HepG2 (cell line): ENCODE results near the gene MEX3A. TPM values are rescaled to one million over a fixed set of nuclear protein-coding genes. Genes with fewer than 3 reads are reported as not detected.

Source experiments
- CBX1 ChIP-seq: IDR thresholded peaks from one replicate; pipeline ENCODE4 v1.6.1; 2016; ENCODE audit warnings: antibody characterized with exemption, low read depth
- CEBPG ChIP-seq: IDR thresholded peaks from 2 replicates; pipeline ENCODE4 v1.6.1; 2016
- DNMT1 ChIP-seq: sonication (generic); formaldehyde crosslinking; IDR thresholded peaks from 2 replicates; pipeline ENCODE4 v1.5.1; 2020; ENCODE audit warnings: mild to moderate bottlenecking, missing genetic modification reagents
- EZH2 ChIP-seq: conservative IDR thresholded peaks from 2 replicates; pipeline ENCODE4 v1.6.1; 2012; ENCODE audit warnings: mild to moderate bottlenecking, low read depth, low read length, moderate library complexity
- FLYWCH1 ChIP-seq: sonication (generic); formaldehyde crosslinking; IDR thresholded peaks from 2 replicates; pipeline ENCODE4 v1.8.1; 2023; ENCODE audit warnings: mild to moderate bottlenecking, missing genetic modification reagents
- HMGXB4 ChIP-seq, 2 experiments: sonication (generic) in 1 of 2; formaldehyde crosslinking in 1 of 2; IDR thresholded peaks; 2 replicates each; pipeline versions ENCODE4 v1.4.0 to v1.6.1; 2018 to 2020; ENCODE audit warnings: missing genetic modification reagents in 2 of 2, borderline replicate concordance in 1 of 2, low read depth in 1 of 2, mild to moderate bottlenecking in 1 of 2, missing biosample characterization in 1 of 2
- MAF1 ChIP-seq: sonication (generic); formaldehyde crosslinking; IDR thresholded peaks from 2 replicates; pipeline ENCODE4 v1.5.0; 2020; ENCODE audit warnings: missing genetic modification reagents, borderline replicate concordance
- MBNL3 ChIP-seq: fragments of 250-450 bp; sonication (Bioruptor Pico); conservative IDR thresholded peaks from 2 replicates; pipeline ENCODE4 v1.8.0; 2022; ENCODE audit warnings: mild to moderate bottlenecking, inconsistent platforms
- PBX3 ChIP-seq: sonication (generic); formaldehyde crosslinking; IDR thresholded peaks from 2 replicates; pipeline ENCODE4 v1.8.1; 2023; ENCODE audit warnings: missing genetic modification reagents, inconsistent platforms, borderline replicate concordance
- RBAK ChIP-seq: sonication (generic); formaldehyde crosslinking; IDR thresholded peaks from 2 replicates; pipeline ENCODE4 v1.5.1; 2020; ENCODE audit warnings: mild to moderate bottlenecking, missing genetic modification reagents
- RXRA ChIP-seq: sonication (generic); formaldehyde crosslinking; IDR thresholded peaks from 2 replicates; pipeline ENCODE4 v1.5.1; 2020; ENCODE audit warnings: missing genetic modification reagents
- SNAPC5 ChIP-seq: sonication (generic); formaldehyde crosslinking; IDR thresholded peaks from 2 replicates; pipeline ENCODE4 v1.8.1; 2023; ENCODE audit warnings: mild to moderate bottlenecking, missing genetic modification reagents, borderline replicate concordance
- ZC3H4 ChIP-seq: sonication (generic); formaldehyde crosslinking; IDR thresholded peaks from 2 replicates; pipeline ENCODE4 v1.4.0; 2020; ENCODE audit warnings: missing genetic modification reagents, borderline replicate concordance
- ZFP36L2 ChIP-seq: sonication (generic); formaldehyde crosslinking; IDR thresholded peaks from 2 replicates; pipeline ENCODE4 v1.4.0; 2020; ENCODE audit warnings: missing genetic modification reagents
- ZNF101 ChIP-seq: sonication (generic); formaldehyde crosslinking; IDR thresholded peaks from 2 replicates; pipeline ENCODE4 v1.4.0; 2020; ENCODE audit warnings: mild to moderate bottlenecking, low read depth, missing genetic modification reagents, borderline replicate concordance
- ZNF446 ChIP-seq: sonication (generic); formaldehyde crosslinking; IDR thresholded peaks from 2 replicates; pipeline ENCODE4 v1.5.0; 2020; ENCODE audit warnings: mild to moderate bottlenecking, missing genetic modification reagents
- ZNF710 ChIP-seq: sonication (generic); formaldehyde crosslinking; IDR thresholded peaks from 2 replicates; pipeline ENCODE4 v1.5.0; 2020; ENCODE audit warnings: mild to moderate bottlenecking, missing genetic modification reagents, borderline replicate concordance
- ZNF740 ChIP-seq: sonication (generic); formaldehyde crosslinking; IDR thresholded peaks from 2 replicates; pipeline ENCODE4 v1.4.0; 2020; ENCODE audit warnings: missing genetic modification reagents
- ZNF749 ChIP-seq: sonication (generic); formaldehyde crosslinking; IDR thresholded peaks from 2 replicates; pipeline ENCODE4 v1.8.0; 2022; ENCODE audit warnings: mild to moderate bottlenecking, missing genetic modification reagents, moderate library complexity, borderline replicate concordance
- ZNF781 ChIP-seq: sonication (generic); formaldehyde crosslinking; IDR thresholded peaks from 2 replicates; pipeline ENCODE4 v1.5.1; 2020; ENCODE audit warnings: borderline replicate concordance, mild to moderate bottlenecking, missing genetic modification reagents; ENCODE audit errors: not compliant biosample characterization
- ZNF784 ChIP-seq: sonication (generic); formaldehyde crosslinking; IDR thresholded peaks from 2 replicates; pipeline ENCODE4 v1.5.1; 2020; ENCODE audit warnings: missing genetic modification reagents, mild to moderate bottlenecking, borderline replicate concordance
- ZNF841 ChIP-seq: sonication (generic); formaldehyde crosslinking; IDR thresholded peaks from 2 replicates; pipeline ENCODE4 v1.8.1; 2023; ENCODE audit warnings: missing genetic modification reagents, borderline replicate concordance
- polyA plus RNA-seq, 8 experiments: library from polyadenylated mRNA; depleted of rRNA in 3 of 8; stranded (reverse) in 7 of 8; unstranded in 1 of 8; fragments of >200 nt; fragmentation: Illumina TruSeq in 4 of 8; extraction: Trizol in 4 of 8; gene quantifications; 2 replicates each; pipeline versions ENCODE4 v1.2.1 to v1.2.3, GENCODE V29; 2011 to 2016; ENCODE audit warnings: low read depth in 4 of 8, missing spikeins in 1 of 8, mixed read lengths in 1 of 8; ENCODE audit not compliant: insufficient read depth in 1 of 8
- total RNA-seq, 5 experiments: library from RNA; depleted of rRNA; stranded (reverse); fragments of >200 nt; fragmentation: Illumina TruSeq; extraction: Trizol; gene quantifications; 2 replicates each; pipeline ENCODE4 v1.2.3, GENCODE V29; 2016; ENCODE audit warnings: low read depth in 1 of 5

The MEX3A gene
- total and polyA plus RNA-seq, 2 of the 13 experiments (the other 11 are each of a cell fraction or from before 2014, with no cell fraction given) = 7.6 to 9.1 TPM

GRCh38 chr1:156096640-156097391, 14.6 kb upstream of the MEX3A start (continued):
- TF ChIP-seq HMGXB4 (CRISPR knock-in tag; IDR thresholded peaks at IDR 0.05; ENCODE audit: borderline replicate concordance in 1 of 2, low read depth in 1 of 2) (peak; percentile 66 to 77; a peak in 3 of 4 replicates), ZNF841 (no peak), PBX3 (no peak), MAF1 (CRISPR knock-in tag) (no peak), ZNF749 (CRISPR knock-in tag) (0 out of 2 replicates have a peak, but pooled peaks have one; percentile 37), EZH2 (no peak), ZNF101 (CRISPR knock-in tag) (no peak), CBX1 (no peak), ZNF781 (no peak), CEBPG (CRISPR knock-in tag) (no peak), ZNF710 (CRISPR knock-in tag) (peak; percentile 46; the same call in 1 of the 2 replicates), DNMT1 (CRISPR knock-in tag) (no peak), FLYWCH1 (CRISPR knock-in tag) (no peak), ZC3H4 (CRISPR knock-in tag) (no peak), MBNL3 (no peak), SNAPC5 (CRISPR knock-in tag) (no peak), RXRA (CRISPR knock-in tag) (peak; percentile 70; the same call in 1 of the 2 replicates), ZNF740 (no peak), ZNF446 (no peak), RBAK (CRISPR knock-in tag) (no peak), ZFP36L2 (CRISPR knock-in tag) (no peak), ZNF784 (CRISPR knock-in tag) (no peak)
